ENCODE measurements around the gene CBFB. TPM values are rescaled to one million over a fixed set of nuclear protein-coding genes. Genes with fewer than 3 reads are reported as not detected.

The CBFB gene
- total and polyA plus RNA-seq, 11 donors, result 11.3 to 53.6 (median 28.1) TPM

DNA sequence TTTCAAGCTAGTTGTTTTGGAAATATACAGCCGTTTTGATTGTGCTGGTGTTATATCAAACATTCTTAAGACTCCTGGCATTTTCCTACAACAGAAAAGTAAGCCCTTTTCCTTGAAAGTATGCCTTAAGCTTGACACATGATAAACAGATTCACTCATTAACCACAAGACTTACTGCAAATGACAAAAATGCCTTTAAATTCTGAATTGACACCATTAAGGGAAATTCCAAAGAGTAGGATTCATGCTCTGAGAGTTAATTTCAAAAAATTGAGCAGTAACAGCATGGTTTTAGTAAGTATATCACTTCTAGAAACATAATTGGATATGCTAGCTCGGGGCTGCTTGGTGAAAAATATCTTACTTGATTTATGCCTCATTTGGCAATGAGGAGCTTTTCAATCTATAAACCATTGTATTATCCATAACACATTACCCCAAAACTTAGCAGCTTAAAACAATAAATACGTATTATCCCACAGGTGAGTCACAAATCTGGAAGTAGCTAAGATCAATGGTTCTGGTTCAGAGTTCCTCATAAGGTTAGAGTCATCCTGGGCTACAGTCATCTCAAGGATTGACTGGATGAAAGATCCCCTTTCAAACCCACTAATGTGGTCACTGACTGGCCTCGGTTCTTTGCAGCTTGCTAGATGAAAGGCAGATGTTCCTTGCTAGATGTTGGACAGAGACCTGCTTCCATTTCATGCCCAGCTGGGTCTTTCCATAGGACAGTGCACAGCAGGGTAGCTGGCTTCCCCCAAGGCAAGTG lies 72.5 kb downstream of the CBFB start:
- no peaks in the 10 kb centered on the region for H3K27me3 ChIP-seq
- TF ChIP-seq, protein P1, sequence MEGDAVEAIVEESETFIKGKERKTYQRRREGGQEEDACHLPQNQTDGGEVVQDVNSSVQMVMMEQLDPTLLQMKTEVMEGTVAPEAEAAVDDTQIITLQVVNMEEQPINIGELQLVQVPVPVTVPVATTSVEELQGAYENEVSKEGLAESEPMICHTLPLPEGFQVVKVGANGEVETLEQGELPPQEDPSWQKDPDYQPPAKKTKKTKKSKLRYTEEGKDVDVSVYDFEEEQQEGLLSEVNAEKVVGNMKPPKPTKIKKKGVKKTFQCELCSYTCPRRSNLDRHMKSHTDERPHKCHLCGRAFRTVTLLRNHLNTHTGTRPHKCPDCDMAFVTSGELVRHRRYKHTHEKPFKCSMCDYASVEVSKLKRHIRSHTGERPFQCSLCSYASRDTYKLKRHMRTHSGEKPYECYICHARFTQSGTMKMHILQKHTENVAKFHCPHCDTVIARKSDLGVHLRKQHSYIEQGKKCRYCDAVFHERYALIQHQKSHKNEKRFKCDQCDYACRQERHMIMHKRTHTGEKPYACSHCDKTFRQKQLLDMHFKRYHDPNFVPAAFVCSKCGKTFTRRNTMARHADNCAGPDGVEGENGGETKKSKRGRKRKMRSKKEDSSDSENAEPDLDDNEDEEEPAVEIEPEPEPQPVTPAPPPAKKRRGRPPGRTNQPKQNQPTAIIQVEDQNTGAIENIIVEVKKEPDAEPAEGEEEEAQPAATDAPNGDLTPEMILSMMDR (IDR thresholded peaks at IDR 0.05), result peak in 1 of 12 donors; percentile 0
- TF ChIP-seq POLR2A (IDR thresholded peaks at IDR 0.05), result no peak
- H3K4me3 ChIP-seq, result no peak overlapping the region
- 91 to 95% (median 93%) methylated on average over 4 of the region's 4 CpGs for WGBS, 4 donors
- intact Hi-C loops (cut with DNase I), result loop anchor here in 4 of 10 donors (2.0 to 10.0 kb wide), 3 partner anchors 87 to 125 kb away; no protein-coding TSS in a partner anchor
- H3K36me3 ChIP-seq, result peaks cover 0 to 50% (median 21%) of the 10 kb centered on the region in 9 donors
- DNase-seq, result no peak
- peaks cover 0 to 23% (median 2%) of the 10 kb centered on the region in 12 donors for H3K4me1 ChIP-seq
- ATAC-seq, result no peak
- no peak overlapping the region for H3K27ac ChIP-seq
- no peaks in the 10 kb centered on the region for H3K9me3 ChIP-seq

DNA sequence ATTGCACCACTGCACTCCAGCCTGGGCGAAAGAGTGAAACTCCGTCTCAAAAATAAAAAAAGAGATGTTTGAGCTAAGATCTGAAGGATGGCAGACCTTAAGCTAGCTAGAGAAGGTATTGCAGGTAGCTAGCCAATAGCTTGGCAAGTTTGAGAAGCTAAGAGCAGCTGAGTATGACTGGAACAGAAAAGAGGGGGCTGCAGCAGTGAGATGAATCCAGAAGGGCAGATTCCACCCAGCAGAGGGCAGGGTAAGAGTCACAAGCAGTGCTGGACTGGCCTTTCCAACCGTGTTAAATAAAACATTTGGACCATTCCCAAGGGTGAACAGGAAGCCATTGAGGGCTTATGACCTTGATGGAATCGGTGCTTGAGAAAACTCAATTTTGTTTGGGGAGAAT lies 75.1 kb downstream of the CBFB start:
- 50 to 55% (median 53%) methylated on average over 4 of the region's 4 CpGs for WGBS, 4 donors
- intact Hi-C loops (cut with DNase I), result loop anchor here in 3 of 10 donors (5.0 to 10.0 kb wide), 2 partner anchors 89 to 127 kb away; no protein-coding TSS in a partner anchor
- peaks cover 0 to 26% (median 16%) of the 10 kb centered on the region in 9 donors for H3K36me3 ChIP-seq
- no peak for TF ChIP-seq POLR2A (IDR thresholded peaks at IDR 0.05)
- TF ChIP-seq, protein P1 (IDR thresholded peaks at IDR 0.05), result peak in 11 of 12 donors; percentile 15 to 53 (median 31)
- no peaks in the 10 kb centered on the region for H3K9me3 ChIP-seq
- DNase-seq (peak in 2 of 5 donors; percentile 25 to 31), ATAC-seq (peak; percentile 48 to 77 (median 68))
- H3K27me3 ChIP-seq, result no peaks in the 10 kb centered on the region
- H3K27ac ChIP-seq, result no peak overlapping the region
- no peak overlapping the region for H3K4me3 ChIP-seq
- H3K4me1 ChIP-seq, result peaks cover 0 to 27% (median 6%) of the 10 kb centered on the region in 12 donors

- 90 to 94% (median 91%) methylated on average over 6 of the region's 6 CpGs for WGBS, 4 donors
- no peak for DNase-seq
- Histone ChIP-seq H3K9me3 (no peaks in the 10 kb centered on the region), H3K4me1 (peaks cover 0 to 33% (median 9%) of the 10 kb centered on the region in 12 donors), H3K4me3 (no peak overlapping the region), H3K27ac (peak overlapping the region in 1 of 12 donors; percentile 58), H3K27me3 (no peaks in the 10 kb centered on the region), H3K36me3 (peaks cover 0 to 18% (median 8%) of the 10 kb centered on the region in 9 donors)
- intact Hi-C loops (cut with DNase I), result loop anchor here in 6 of 10 donors (5.0 to 10.0 kb wide), 5 partner anchors 52 to 128 kb away; partner anchors contain the start of genes CBFB (in 1 of the 6), FBXL8 (in 1 of the 6) and TRADD (in 1 of the 6)
- ATAC-seq, result no peak
- TF ChIP-seq POLR2A (IDR thresholded peaks at IDR 0.05), result no peak
- TF ChIP-seq, protein P1 (IDR thresholded peaks at IDR 0.05), result no peak
Measured at GRCh38 chr16:67104845-67105244, 75.9 kb downstream of the CBFB start.

GRCh38 chr16:67105246-67105645 lies 76.3 kb downstream of the CBFB start:
- Histone ChIP-seq H3K9me3 (no peaks in the 10 kb centered on the region), H3K27me3 (no peaks in the 10 kb centered on the region), H3K4me1 (peaks cover 0 to 33% (median 9%) of the 10 kb centered on the region in 12 donors), H3K27ac (peak overlapping the region in 1 of 12 donors; percentile 58), H3K4me3 (no peak overlapping the region), H3K36me3 (peaks cover 0 to 14% (median 4%) of the 10 kb centered on the region in 9 donors)
- intact Hi-C loops (cut with DNase I), result loop anchor here in 4 of 10 donors (5.0 to 10.0 kb wide), 5 partner anchors 52 to 128 kb away; partner anchors contain the start of genes CBFB (in 1 of the 4), FBXL8 (in 1 of the 4) and TRADD (in 1 of the 4)
- 66 to 79% (median 67%) methylated on average over 2 of the region's 2 CpGs for whole genome bisulfite sequencing, 4 donors
- ATAC-seq (no peak), DNase-seq (no peak)
- TF ChIP-seq, protein P1 (IDR thresholded peaks at IDR 0.05), result no peak
- TF ChIP-seq POLR2A (IDR thresholded peaks at IDR 0.05), result no peak
